ENCODE data around the gene FNBP1.
"Not testable (repeated sequence)": the region's sequence is repeated elsewhere in the genome, so short reads cannot be mapped to it uniquely, and the experiment has no call there.

The FNBP1 gene

GRCh38 chr9:130018265-130018664 is 24.7 kb downstream of the FNBP1 start:
- H3K4me1 ChIP-seq (ENCODE audit: low read length), result peaks cover 6% of the 10 kb centered on the region
- H3K9me2 ChIP-seq (replicated peaks; ENCODE audit: insufficient read depth, low read length), result no peaks in the 10 kb centered on the region
- H3K9me3 ChIP-seq (replicated peaks; ENCODE audit: insufficient read depth, low read length), result no peaks in the 10 kb centered on the region
- no peak for TF ChIP-seq EZH2 (optimal IDR thresholded peaks at IDR 0.05; ENCODE audit: low read depth, low read length)
- TF ChIP-seq, protein P1, sequence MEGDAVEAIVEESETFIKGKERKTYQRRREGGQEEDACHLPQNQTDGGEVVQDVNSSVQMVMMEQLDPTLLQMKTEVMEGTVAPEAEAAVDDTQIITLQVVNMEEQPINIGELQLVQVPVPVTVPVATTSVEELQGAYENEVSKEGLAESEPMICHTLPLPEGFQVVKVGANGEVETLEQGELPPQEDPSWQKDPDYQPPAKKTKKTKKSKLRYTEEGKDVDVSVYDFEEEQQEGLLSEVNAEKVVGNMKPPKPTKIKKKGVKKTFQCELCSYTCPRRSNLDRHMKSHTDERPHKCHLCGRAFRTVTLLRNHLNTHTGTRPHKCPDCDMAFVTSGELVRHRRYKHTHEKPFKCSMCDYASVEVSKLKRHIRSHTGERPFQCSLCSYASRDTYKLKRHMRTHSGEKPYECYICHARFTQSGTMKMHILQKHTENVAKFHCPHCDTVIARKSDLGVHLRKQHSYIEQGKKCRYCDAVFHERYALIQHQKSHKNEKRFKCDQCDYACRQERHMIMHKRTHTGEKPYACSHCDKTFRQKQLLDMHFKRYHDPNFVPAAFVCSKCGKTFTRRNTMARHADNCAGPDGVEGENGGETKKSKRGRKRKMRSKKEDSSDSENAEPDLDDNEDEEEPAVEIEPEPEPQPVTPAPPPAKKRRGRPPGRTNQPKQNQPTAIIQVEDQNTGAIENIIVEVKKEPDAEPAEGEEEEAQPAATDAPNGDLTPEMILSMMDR (IDR thresholded peaks at IDR 0.05; ENCODE audit: low read length), result no peak
- no peak for TF ChIP-seq EZH2phosphoT487 (IDR thresholded peaks at IDR 0.05; ENCODE audit: low read length)
- no peaks in the 10 kb centered on the region for H3K36me3 ChIP-seq (replicated peaks; ENCODE audit: insufficient read depth, low read length)
- H3K9ac ChIP-seq (ENCODE audit: low read length), result no peak overlapping the region
- no peak overlapping the region for H2AFZ ChIP-seq (ENCODE audit: low read length)
- H4K20me1 ChIP-seq (ENCODE audit: insufficient read depth, low read length), result no peaks in the 10 kb centered on the region
- H3K27ac ChIP-seq (ENCODE audit: low read length), result no peak overlapping the region
- DNase-seq, result no peak
- H3K4me3 ChIP-seq (ENCODE audit: low read length), result no peak overlapping the region
- no peak overlapping the region for H3K4me2 ChIP-seq (ENCODE audit: low read depth, low read length)
- no peaks in the 10 kb centered on the region for H3K27me3 ChIP-seq (replicated peaks; ENCODE audit: insufficient read depth, low read length)
- H3K79me2 ChIP-seq (ENCODE audit: low read length), result peaks cover 25% of the 10 kb centered on the region
- H3F3A ChIP-seq (ENCODE audit: insufficient read depth, low read length), result no peaks in the 10 kb centered on the region

DNA sequence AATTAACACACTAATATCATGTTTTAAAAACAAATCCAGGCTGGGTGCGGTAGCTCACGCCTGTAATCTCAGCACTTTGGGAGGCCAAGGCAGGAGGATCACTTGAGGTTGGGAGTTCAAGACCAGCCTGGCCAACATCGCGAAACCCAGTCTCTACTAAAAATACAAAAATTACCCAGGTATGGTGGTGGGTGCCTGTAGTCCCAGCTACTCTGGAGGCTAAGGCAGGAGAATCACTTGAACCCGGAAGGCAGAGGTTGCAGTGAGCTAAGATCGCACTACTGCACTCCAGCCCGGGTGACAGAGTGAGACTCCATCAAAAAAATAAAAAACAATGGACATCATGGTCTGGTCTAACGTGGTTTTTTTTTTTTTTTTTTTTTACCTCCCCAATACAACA is 25.5 kb downstream of the FNBP1 start:
- not testable (repeated sequence) for H3K9ac ChIP-seq (ENCODE audit: low read length); H3K36me3 ChIP-seq (replicated peaks; ENCODE audit: insufficient read depth, low read length); H3K27me3 ChIP-seq (replicated peaks; ENCODE audit: insufficient read depth, low read length); H3F3A ChIP-seq (ENCODE audit: insufficient read depth, low read length); H3K27ac ChIP-seq (ENCODE audit: low read length); H3K4me1 ChIP-seq (ENCODE audit: low read length); H4K20me1 ChIP-seq (ENCODE audit: insufficient read depth, low read length); H2AFZ ChIP-seq (ENCODE audit: low read length); H3K4me2 ChIP-seq (ENCODE audit: low read depth, low read length); H3K9me2 ChIP-seq (replicated peaks; ENCODE audit: insufficient read depth, low read length); DNase-seq; H3K9me3 ChIP-seq (replicated peaks; ENCODE audit: insufficient read depth, low read length); H3K4me3 ChIP-seq (ENCODE audit: low read length)
- peaks cover 19% of the 10 kb centered on the region for H3K79me2 ChIP-seq (ENCODE audit: low read length)

DNA sequence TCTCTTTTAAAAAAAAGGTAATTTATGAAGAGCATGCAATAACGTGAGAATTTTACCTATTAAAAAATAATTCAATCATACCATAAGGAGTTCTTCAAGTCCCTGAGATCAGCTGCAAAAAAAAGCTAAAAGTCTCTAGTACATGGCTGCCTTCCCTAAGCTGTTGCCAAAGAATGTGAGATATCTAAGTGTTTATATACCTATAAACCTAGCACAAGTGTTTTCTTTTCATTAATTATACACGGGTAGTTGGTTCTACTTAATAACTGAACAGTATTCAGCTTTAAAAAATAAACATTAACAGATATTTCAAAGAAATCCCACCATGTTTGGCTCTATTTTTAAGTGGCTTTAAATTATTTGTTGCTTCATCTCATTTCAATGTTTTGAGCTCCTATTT is 25.9 kb downstream of the FNBP1 start:
- DNase-seq, result no peak
- H3K27me3 ChIP-seq (replicated peaks; ENCODE audit: insufficient read depth, low read length), result no peaks in the 10 kb centered on the region
- peaks cover 19% of the 10 kb centered on the region for H3K79me2 ChIP-seq (ENCODE audit: low read length)
- no peaks in the 10 kb centered on the region for H3K9me2 ChIP-seq (replicated peaks; ENCODE audit: insufficient read depth, low read length)
- H4K20me1 ChIP-seq (ENCODE audit: insufficient read depth, low read length), result no peaks in the 10 kb centered on the region
- no peak overlapping the region for H2AFZ ChIP-seq (ENCODE audit: low read length)
- no peak overlapping the region for H3K4me3 ChIP-seq (ENCODE audit: low read length)
- TF ChIP-seq, protein P1 (IDR thresholded peaks at IDR 0.05; ENCODE audit: low read length), result no peak
- TF ChIP-seq EZH2 (optimal IDR thresholded peaks at IDR 0.05; ENCODE audit: low read depth, low read length) (no peak), EZH2phosphoT487 (IDR thresholded peaks at IDR 0.05; ENCODE audit: low read length) (no peak)
- 0 out of 2 replicates have a peak, but pooled peaks cover 3% of the 10 kb centered on the region for H3K4me1 ChIP-seq (ENCODE audit: low read length)
- H3K9me3 ChIP-seq (replicated peaks; ENCODE audit: insufficient read depth, low read length), result no peaks in the 10 kb centered on the region
- H3F3A ChIP-seq (ENCODE audit: insufficient read depth, low read length), result no peaks in the 10 kb centered on the region
- peak overlapping the region; percentile 22; the same call in 1 of the 2 replicates for H3K9ac ChIP-seq (ENCODE audit: low read length)
- H3K27ac ChIP-seq (ENCODE audit: low read length), result peak overlapping the region; percentile 48
- no peak overlapping the region for H3K4me2 ChIP-seq (ENCODE audit: low read depth, low read length)
- no peaks in the 10 kb centered on the region for H3K36me3 ChIP-seq (replicated peaks; ENCODE audit: insufficient read depth, low read length)

- H3K27ac ChIP-seq (ENCODE audit: low read length), result no peak overlapping the region
Observed at GRCh38 chr9:130015353-130016019, 27.5 kb downstream of the FNBP1 start.

More at GRCh38 chr9:130015353-130016019, 27.5 kb downstream of the FNBP1 start:
- Histone ChIP-seq H3K4me1 (ENCODE audit: low read length) (peaks cover 7% of the 10 kb centered on the region), H3F3A (ENCODE audit: insufficient read depth, low read length) (peaks cover 3% of the 10 kb centered on the region; the same call in 1 of the 2 replicates), H3K27me3 (replicated peaks; ENCODE audit: insufficient read depth, low read length) (no peaks in the 10 kb centered on the region), H3K9ac (ENCODE audit: low read length) (no peak overlapping the region), H3K79me2 (ENCODE audit: low read length) (peaks cover 10% of the 10 kb centered on the region), H3K36me3 (replicated peaks; ENCODE audit: insufficient read depth, low read length) (no peaks in the 10 kb centered on the region), H2AFZ (ENCODE audit: low read length) (no peak overlapping the region), H3K4me3 (ENCODE audit: low read length) (no peak overlapping the region), H3K4me2 (ENCODE audit: low read depth, low read length) (no peak overlapping the region), H4K20me1 (ENCODE audit: insufficient read depth, low read length) (no peaks in the 10 kb centered on the region), H3K9me2 (replicated peaks; ENCODE audit: insufficient read depth, low read length) (no peaks in the 10 kb centered on the region), H3K9me3 (replicated peaks; ENCODE audit: insufficient read depth, low read length) (no peaks in the 10 kb centered on the region)
- DNase-seq, result no peak
- no peak for TF ChIP-seq EZH2 (optimal IDR thresholded peaks at IDR 0.05; ENCODE audit: low read depth, low read length)
- no peak for TF ChIP-seq EZH2phosphoT487 (IDR thresholded peaks at IDR 0.05; ENCODE audit: low read length)
- TF ChIP-seq, protein P1 (IDR thresholded peaks at IDR 0.05; ENCODE audit: low read length), result no peak
